Measurements from ENCODE around the gene OR7G2. TPM values are rescaled to one million over a fixed set of nuclear protein-coding genes. Genes with fewer than 3 reads are reported as not detected.
"Not testable (repeated sequence)": the region's sequence is repeated elsewhere in the genome, so short reads cannot be mapped to it uniquely, and the experiment has no call there.

The OR7G2 gene
- total RNA-seq, 1 donor from 2014 or later: not detected

DNA sequence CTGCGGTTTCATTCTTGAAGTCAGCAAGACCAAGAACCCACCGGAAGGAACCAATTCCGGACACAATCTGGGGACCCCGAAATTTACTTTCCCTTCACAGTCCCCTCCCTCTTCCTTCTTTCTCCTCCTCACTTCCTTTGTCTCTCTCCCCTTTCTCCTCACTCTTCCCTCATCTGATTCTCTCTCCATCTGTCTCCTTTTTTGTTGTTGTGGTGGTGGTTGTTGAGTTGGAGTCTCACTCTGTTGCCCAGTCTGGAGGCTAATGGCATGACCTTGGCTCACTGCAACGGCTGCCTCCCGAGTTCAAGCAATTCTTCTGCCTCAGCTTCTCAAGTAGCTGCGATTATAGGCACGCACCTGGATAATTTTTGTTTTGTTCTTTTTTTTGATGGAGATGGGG, 53.1 kb downstream of the OR7G2 start:
- Histone ChIP-seq H2AFZ (ENCODE audit: low read depth, low read length) (no peak overlapping the region), H3K36me3 (ENCODE audit: insufficient read depth, low read length) (no peaks in the 10 kb centered on the region), H4K20me1 (ENCODE audit: insufficient read depth, low read length) (no peaks in the 10 kb centered on the region), H3K27me3 (ENCODE audit: insufficient read depth, low read length) (no peaks in the 10 kb centered on the region), H3K4me1 (ENCODE audit: insufficient read depth, low read length) (no peaks in the 10 kb centered on the region), H3K27ac (ENCODE audit: low read depth, low read length) (no peak overlapping the region), H3K9me3 (ENCODE audit: insufficient read depth, low read depth, low read length) (no peaks in the 10 kb centered on the region), H3K4me2 (ENCODE audit: low read length) (no peak overlapping the region), H3K79me2 (ENCODE audit: insufficient read depth, low read length) (no peaks in the 10 kb centered on the region), H3K9ac (ENCODE audit: low read length) (no peak overlapping the region), H3K4me3 (ENCODE audit: insufficient read depth, low read depth, low read length) (no peak overlapping the region)
- no peak for DNase-seq (ENCODE audit: low read depth)
- Mint-ChIP-seq H3K4me3 (ENCODE audit: unreplicated experiment) (no peak overlapping the region), H3K36me3 (ENCODE audit: low read depth, unreplicated experiment) (no peaks in the 10 kb centered on the region), H3K27me3 (ENCODE audit: low read depth, unreplicated experiment) (no peaks in the 10 kb centered on the region), H3K27ac (ENCODE audit: unreplicated experiment) (no peak overlapping the region), H3K4me1 (ENCODE audit: low read depth, unreplicated experiment) (no peaks in the 10 kb centered on the region), H3K9me3 (ENCODE audit: unreplicated experiment) (peaks cover 13% of the 10 kb centered on the region)
- no peak for TF ChIP-seq EZH2 (IDR thresholded peaks at IDR 0.05; ENCODE audit: insufficient read depth, low read length)
- TF ChIP-seq, protein P1, sequence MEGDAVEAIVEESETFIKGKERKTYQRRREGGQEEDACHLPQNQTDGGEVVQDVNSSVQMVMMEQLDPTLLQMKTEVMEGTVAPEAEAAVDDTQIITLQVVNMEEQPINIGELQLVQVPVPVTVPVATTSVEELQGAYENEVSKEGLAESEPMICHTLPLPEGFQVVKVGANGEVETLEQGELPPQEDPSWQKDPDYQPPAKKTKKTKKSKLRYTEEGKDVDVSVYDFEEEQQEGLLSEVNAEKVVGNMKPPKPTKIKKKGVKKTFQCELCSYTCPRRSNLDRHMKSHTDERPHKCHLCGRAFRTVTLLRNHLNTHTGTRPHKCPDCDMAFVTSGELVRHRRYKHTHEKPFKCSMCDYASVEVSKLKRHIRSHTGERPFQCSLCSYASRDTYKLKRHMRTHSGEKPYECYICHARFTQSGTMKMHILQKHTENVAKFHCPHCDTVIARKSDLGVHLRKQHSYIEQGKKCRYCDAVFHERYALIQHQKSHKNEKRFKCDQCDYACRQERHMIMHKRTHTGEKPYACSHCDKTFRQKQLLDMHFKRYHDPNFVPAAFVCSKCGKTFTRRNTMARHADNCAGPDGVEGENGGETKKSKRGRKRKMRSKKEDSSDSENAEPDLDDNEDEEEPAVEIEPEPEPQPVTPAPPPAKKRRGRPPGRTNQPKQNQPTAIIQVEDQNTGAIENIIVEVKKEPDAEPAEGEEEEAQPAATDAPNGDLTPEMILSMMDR (IDR thresholded peaks at IDR 0.05; ENCODE audit: insufficient read depth, low read depth, low read length): no peak
- FAIRE-seq: no peak

DNA sequence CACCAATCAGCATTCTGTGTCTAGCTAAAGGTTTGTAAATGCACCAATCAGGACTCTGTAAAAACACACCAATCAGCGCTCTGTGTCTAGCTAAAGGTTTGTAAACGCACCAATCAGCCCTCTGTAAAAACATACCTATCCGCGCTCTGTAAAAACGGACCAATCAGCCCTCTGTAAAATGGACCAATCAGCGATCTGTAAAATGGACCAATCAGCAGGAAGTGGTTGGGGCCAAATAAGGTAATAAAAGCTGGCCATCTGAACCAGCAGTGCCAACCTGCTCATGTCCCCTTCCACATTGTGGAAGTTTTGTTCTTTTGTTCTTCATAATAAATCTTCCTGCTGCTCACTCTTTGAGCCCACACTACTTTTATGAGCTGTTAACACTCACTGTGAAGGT, 53.6 kb downstream of the OR7G2 start:
- not testable (repeated sequence) for H3K4me1 Mint-ChIP-seq (ENCODE audit: low read depth, unreplicated experiment); H2AFZ ChIP-seq (ENCODE audit: low read depth, low read length); H3K36me3 ChIP-seq (ENCODE audit: insufficient read depth, low read length); H3K27me3 ChIP-seq (ENCODE audit: insufficient read depth, low read length); H3K4me3 ChIP-seq (ENCODE audit: insufficient read depth, low read depth, low read length); H3K27ac ChIP-seq (ENCODE audit: low read depth, low read length); H3K27ac Mint-ChIP-seq (ENCODE audit: unreplicated experiment); H3K4me3 Mint-ChIP-seq (ENCODE audit: unreplicated experiment); H3K36me3 Mint-ChIP-seq (ENCODE audit: low read depth, unreplicated experiment); DNase-seq (ENCODE audit: low read depth); H3K4me1 ChIP-seq (ENCODE audit: insufficient read depth, low read length); H3K79me2 ChIP-seq (ENCODE audit: insufficient read depth, low read length); H3K9me3 ChIP-seq (ENCODE audit: insufficient read depth, low read depth, low read length); H4K20me1 ChIP-seq (ENCODE audit: insufficient read depth, low read length); H3K27me3 Mint-ChIP-seq (ENCODE audit: low read depth, unreplicated experiment); FAIRE-seq; H3K9ac ChIP-seq (ENCODE audit: low read length); H3K4me2 ChIP-seq (ENCODE audit: low read length)
- H3K9me3 Mint-ChIP-seq (ENCODE audit: unreplicated experiment): peaks cover 13% of the 10 kb centered on the region

DNA sequence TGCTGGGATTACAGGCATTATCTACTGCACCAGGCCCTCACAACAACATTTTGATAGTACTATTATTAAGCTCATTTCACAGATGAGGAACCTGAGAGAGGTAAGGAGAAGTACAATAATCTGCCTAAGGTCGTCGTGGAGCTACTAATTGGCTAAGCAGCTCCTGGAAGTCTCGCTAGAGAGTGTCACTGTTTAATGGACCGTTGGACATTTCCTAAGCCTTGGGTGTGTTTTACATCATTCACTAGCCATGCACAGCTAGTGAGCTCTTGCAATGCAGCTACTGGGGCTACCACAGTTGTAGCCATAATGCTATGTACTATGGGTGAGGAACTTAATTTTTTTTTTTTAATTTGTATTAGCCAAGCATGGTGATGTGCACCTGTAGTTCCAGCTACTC, 54.4 kb downstream of the OR7G2 start:
- Mint-ChIP-seq H3K36me3 (ENCODE audit: low read depth, unreplicated experiment) (no peaks in the 10 kb centered on the region), H3K4me1 (ENCODE audit: low read depth, unreplicated experiment) (no peaks in the 10 kb centered on the region), H3K9me3 (ENCODE audit: unreplicated experiment) (peaks cover 14% of the 10 kb centered on the region), H3K4me3 (ENCODE audit: unreplicated experiment) (no peak overlapping the region), H3K27me3 (ENCODE audit: low read depth, unreplicated experiment) (no peaks in the 10 kb centered on the region), H3K27ac (ENCODE audit: unreplicated experiment) (no peak overlapping the region)
- H3K36me3 ChIP-seq (ENCODE audit: insufficient read depth, low read length): no peaks in the 10 kb centered on the region
- H3K4me1 ChIP-seq (ENCODE audit: insufficient read depth, low read length): no peaks in the 10 kb centered on the region
- FAIRE-seq (no peak), DNase-seq (ENCODE audit: low read depth) (no peak)
- no peak overlapping the region for H3K27ac ChIP-seq (ENCODE audit: low read depth, low read length)
- H2AFZ ChIP-seq (ENCODE audit: low read depth, low read length): no peak overlapping the region
- H3K9ac ChIP-seq (ENCODE audit: low read length): no peak overlapping the region
- TF ChIP-seq, protein P1 (IDR thresholded peaks at IDR 0.05; ENCODE audit: insufficient read depth, low read depth, low read length): no peak
- no peak for TF ChIP-seq EZH2 (IDR thresholded peaks at IDR 0.05; ENCODE audit: insufficient read depth, low read length)
- H3K4me2 ChIP-seq (ENCODE audit: low read length): no peak overlapping the region
- H3K27me3 ChIP-seq (ENCODE audit: insufficient read depth, low read length): no peaks in the 10 kb centered on the region
- H3K9me3 ChIP-seq (ENCODE audit: insufficient read depth, low read depth, low read length): no peaks in the 10 kb centered on the region
- no peaks in the 10 kb centered on the region for H4K20me1 ChIP-seq (ENCODE audit: insufficient read depth, low read length)
- H3K4me3 ChIP-seq (ENCODE audit: insufficient read depth, low read depth, low read length): no peak overlapping the region
- H3K79me2 ChIP-seq (ENCODE audit: insufficient read depth, low read length): no peaks in the 10 kb centered on the region

Other genes with a start within 250 kb of the OR7G2 start
- gene MUC16, start 97.1 kb downstream of the OR7G2 start, total RNA-seq: not detected in 2 replicates
- gene OR1M1, start 20.4 kb downstream of the OR7G2 start, total RNA-seq: not detected in 2 replicates
- gene OR7G1, start 8.3 kb upstream of the OR7G2 start, total RNA-seq: not detected in 2 replicates
- gene OR7G3, start 19.5 kb upstream of the OR7G2 start, total RNA-seq: not detected in 2 replicates
- 32.8 and 32.9 TPM in 2 replicates for gene ZNF317, start 32.9 kb upstream of the OR7G2 start, total RNA-seq
- not detected in 2 replicates for gene OR7D2, start 71.5 kb upstream of the OR7G2 start, total RNA-seq
- gene OR7D4, start 112.1 kb upstream of the OR7G2 start, total RNA-seq: not detected in 2 replicates
- gene OR7E24, start 143.5 kb upstream of the OR7G2 start, total RNA-seq: not detected in 2 replicates
- gene ZNF699, start 202.4 kb upstream of the OR7G2 start, total RNA-seq: 2.8 and 3.0 TPM in 2 replicates
- gene ZNF559, start 216.7 kb upstream of the OR7G2 start, total RNA-seq: 4.7 and 5.5 TPM in 2 replicates

Data from astrocyte (in vitro differentiated cells and primary cell).